GM21723 (cell line): ENCODE results near the gene PANK4.
"Not testable (repeated sequence)": the region's sequence is repeated elsewhere in the genome, so short reads cannot be mapped to it uniquely, and the experiment has no call there.

Source experiments
- ATAC-seq: cut with Tn5 transposase; IDR thresholded peaks from one replicate; pipeline ENCODE4 v1.9.1; 2021; ENCODE audit warnings: mild to moderate bottlenecking, moderate library complexity; ENCODE audit not compliant: unreplicated experiment

The PANK4 gene

DNA sequence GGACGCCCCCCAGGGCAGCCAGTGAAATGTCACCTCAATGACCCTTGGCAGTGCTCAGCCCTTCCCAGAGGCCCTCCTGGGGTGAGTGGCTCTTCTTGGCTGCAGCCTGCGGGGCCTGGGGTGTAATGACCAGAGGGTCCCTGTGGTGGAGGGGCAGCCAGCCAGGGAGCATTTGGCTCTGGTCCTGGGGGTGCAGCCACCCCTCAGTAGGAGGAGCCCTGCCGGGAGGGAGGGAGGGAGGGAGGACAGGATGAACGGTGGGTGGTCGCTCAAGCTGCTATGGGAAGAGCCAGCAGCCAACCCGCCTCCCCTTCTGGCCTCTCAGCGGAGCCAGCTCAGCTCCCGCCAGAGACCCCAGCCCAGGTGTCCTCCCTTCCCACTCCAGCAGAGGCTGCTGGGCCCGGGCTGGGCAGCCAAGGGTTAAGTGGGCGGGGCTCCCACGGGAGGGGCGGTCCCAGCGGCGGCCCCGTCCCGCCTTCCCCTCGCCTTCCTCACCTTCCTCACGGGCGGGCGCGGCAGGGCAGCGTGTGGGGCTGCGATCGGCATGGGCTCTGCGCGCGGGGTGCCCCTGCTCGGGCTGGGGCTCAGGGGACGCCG is 59.3 kb downstream of the PANK4 start:
- ATAC-seq, result no peak

DNA sequence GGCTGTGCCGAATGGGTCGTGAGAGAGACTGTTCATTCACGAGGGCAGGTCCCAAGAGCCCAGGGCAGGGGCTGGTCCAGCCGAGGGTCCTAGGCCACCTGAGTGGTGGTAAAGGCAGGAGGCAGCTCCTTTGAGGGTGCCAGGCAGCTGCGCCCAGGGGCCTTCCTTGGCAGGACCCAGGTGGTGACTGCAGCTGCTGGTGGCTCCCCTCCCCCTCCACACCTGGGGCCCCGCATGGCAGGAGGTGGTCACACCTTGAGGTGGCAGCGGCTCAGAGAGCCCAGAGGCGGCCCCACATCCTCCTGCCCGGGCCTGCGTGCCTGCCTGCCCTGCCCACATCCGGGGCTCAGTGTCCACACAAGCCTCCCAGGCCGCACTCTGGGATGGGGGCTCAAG is 60.1 kb downstream of the PANK4 start:
- ATAC-seq, result no peak

GRCh38 chr1:2465371-2466269 is 60.8 kb downstream of the PANK4 start:
- ATAC-seq, result no peak

DNA sequence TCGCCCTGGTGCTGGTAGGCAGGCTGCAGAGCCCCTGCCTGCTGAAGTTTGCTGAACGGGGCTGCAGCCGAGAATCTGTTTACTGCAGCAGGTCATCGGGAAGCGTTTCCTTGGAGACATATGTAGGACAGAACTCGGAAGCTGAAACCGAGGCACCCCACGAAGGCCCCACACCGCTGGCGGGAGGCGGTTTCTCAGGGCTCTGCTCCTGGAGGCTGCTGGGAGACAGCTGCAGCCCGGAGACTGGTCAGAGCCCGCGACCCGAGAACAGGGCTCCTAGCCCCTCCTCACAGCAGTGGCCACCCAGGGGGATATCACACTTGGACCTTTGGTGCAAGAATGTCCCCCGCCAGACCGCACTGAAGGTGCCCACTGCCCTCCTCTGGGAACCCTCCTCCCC is 63.0 kb downstream of the PANK4 start:
- ATAC-seq, result no peak

GRCh38 chr1:2462819-2463218 is 63.6 kb downstream of the PANK4 start:
- ATAC-seq, result no peak

DNA sequence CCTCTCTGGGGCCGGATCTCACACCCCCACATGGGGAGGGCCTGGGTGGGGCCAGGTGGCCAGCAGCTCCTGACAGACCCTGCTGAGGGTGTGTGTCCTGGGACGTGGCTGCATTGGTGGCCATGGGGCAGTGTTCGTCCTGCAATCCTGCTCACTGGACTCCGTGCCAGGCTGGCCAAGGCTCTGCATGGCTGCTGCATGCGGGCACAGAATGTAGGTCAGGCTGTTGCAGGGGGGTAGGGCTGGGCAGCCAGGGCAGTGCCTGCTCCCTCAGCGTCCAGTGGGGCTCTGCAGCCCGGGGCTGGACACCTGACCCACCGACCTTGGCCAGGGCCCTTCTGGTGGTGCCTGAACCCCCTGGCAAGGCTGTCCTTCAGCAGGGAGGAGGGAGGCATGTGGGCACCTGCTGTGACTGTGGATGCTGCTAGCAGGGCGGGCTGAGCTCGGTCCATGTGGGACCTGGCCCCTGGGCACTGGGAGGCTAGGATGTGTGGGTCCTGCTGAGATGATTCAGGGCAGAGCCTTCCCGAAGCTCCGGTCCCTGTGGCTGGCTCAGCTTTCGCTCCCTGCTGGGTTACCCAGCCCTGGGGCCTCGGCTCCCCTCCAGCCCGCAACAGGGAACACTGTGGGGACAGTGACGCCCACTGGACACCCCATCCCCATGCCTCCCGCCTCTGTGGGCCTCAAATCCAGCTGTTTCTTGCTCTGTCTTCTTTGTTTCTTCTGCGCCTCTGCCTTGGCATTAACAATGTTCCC is 65.2 kb downstream of the PANK4 start:
- ATAC-seq, result no peak

GRCh38 chr1:2460203-2460602 is 66.2 kb downstream of the PANK4 start:
- ATAC-seq, result no peak

- ATAC-seq, result no peak
Observed at GRCh38 chr1:2459757-2460156, 66.6 kb downstream of the PANK4 start.

GRCh38 chr1:2459102-2459753 is 67.2 kb downstream of the PANK4 start:
- ATAC-seq, result not testable (repeated sequence)

DNA sequence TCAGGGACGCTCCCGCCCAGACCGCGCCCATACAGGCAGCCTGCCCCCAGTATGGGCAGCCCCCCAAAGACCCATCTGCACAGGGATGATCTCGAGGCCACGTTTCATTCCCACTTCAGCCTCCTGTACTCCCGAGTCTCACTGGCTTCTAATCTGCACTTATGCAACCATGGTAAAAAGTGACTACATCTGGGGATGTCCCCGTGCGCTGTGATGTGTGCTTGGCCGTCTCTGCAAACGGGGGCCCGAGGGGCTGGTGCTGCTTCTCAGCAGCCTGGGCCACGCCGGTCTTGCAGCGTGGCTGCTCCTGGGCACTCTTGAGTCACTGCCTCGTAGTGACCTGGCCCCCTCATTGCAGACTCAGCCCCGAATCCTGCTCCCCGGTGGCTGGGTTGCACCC is 67.7 kb downstream of the PANK4 start:
- no peak for ATAC-seq
